ENCODE measurements around the gene MEA1.

MEA1 gene

GRCh38 chr6:43040542-43041257 is 27.0 kb upstream of the MEA1 start:
- no peak for DNase-seq (ENCODE audit: low read depth, low spot score)
- H3K27ac ChIP-seq, result no peak overlapping the region

GRCh38 chr6:43038727-43039126 is 25.0 kb upstream of the MEA1 start:
- no peak for DNase-seq (ENCODE audit: low read depth, low spot score)

GRCh38 chr6:43037706-43038105 is 24.0 kb upstream of the MEA1 start:
- DNase-seq (ENCODE audit: low read depth, low spot score), result no peak
- no peak overlapping the region for H3K27ac ChIP-seq

More at GRCh38 chr6:43038727-43039126, 25.0 kb upstream of the MEA1 start:
- no peak overlapping the region for H3K27ac ChIP-seq

GRCh38 chr6:43037197-43037596 is 23.5 kb upstream of the MEA1 start:
- no peak overlapping the region for H3K27ac ChIP-seq
- DNase-seq (ENCODE audit: low read depth, low spot score), result no peak

GRCh38 chr6:43036712-43037111 is 23.0 kb upstream of the MEA1 start:
- no peak for DNase-seq (ENCODE audit: low read depth, low spot score)
- no peak overlapping the region for H3K27ac ChIP-seq

GRCh38 chr6:43035495-43036194 is 21.9 kb upstream of the MEA1 start:
- H3K27ac ChIP-seq, result no peak overlapping the region

GRCh38 chr6:43034190-43034525 is 20.4 kb upstream of the MEA1 start:
- no peak overlapping the region for H3K27ac ChIP-seq
- DNase-seq (ENCODE audit: low read depth, low spot score), result no peak

More at GRCh38 chr6:43035495-43036194, 21.9 kb upstream of the MEA1 start:
- no peak for DNase-seq (ENCODE audit: low read depth, low spot score)

GRCh38 chr6:43033496-43034189 is 19.9 kb upstream of the MEA1 start:
- H3K27ac ChIP-seq, result no peak overlapping the region
- DNase-seq (ENCODE audit: low read depth, low spot score), result no peak

- DNase-seq (ENCODE audit: low read depth, low spot score), result no peak
- H3K27ac ChIP-seq, result no peak overlapping the region
Measured at GRCh38 chr6:43032326-43032725, 18.6 kb upstream of the MEA1 start.

- no peak for DNase-seq (ENCODE audit: low read depth, low spot score)
- H3K27ac ChIP-seq, result no peak overlapping the region
Measured at GRCh38 chr6:43029120-43029519, 15.4 kb upstream of the MEA1 start.

- H3K27ac ChIP-seq, result no peak overlapping the region
- no peak for DNase-seq (ENCODE audit: low read depth, low spot score)
Measured at GRCh38 chr6:43026365-43026764, 12.6 kb upstream of the MEA1 start.

- no peak for DNase-seq (ENCODE audit: low read depth, low spot score)
- H3K27ac ChIP-seq, result no peak overlapping the region
Measured at GRCh38 chr6:43024436-43024835, 10.7 kb upstream of the MEA1 start.

GRCh38 chr6:43021270-43022047 is 7.7 kb upstream of the MEA1 start, which contains the start of gene RRP36:
RRP36 (plus strand) TSS chr6:43021623; CDS start chr6:43021655, 32 bp downstream.
- H3K27ac ChIP-seq, result peak within 1 kb of the TSS; percentile 73
- no peak for DNase-seq (ENCODE audit: low read depth, low spot score)

- DNase-seq (ENCODE audit: low read depth, low spot score), result no peak
Measured at GRCh38 chr6:43020847-43021246, 7.1 kb upstream of the MEA1 start.

GRCh38 chr6:43020052-43020705 is 6.4 kb upstream of the MEA1 start:
- H3K27ac ChIP-seq, result no peak overlapping the region
- DNase-seq (ENCODE audit: low read depth, low spot score), result no peak

More at GRCh38 chr6:43020847-43021246, 7.1 kb upstream of the MEA1 start:
- H3K27ac ChIP-seq, result peak overlapping the region; percentile 73

GRCh38 chr6:43019152-43019551 is 5.4 kb upstream of the MEA1 start:
- no peak for DNase-seq (ENCODE audit: low read depth, low spot score)
- no peak overlapping the region for H3K27ac ChIP-seq

- no peak overlapping the region for H3K27ac ChIP-seq
- DNase-seq (ENCODE audit: low read depth, low spot score), result no peak
Measured at GRCh38 chr6:43016943-43017334, 3.2 kb upstream of the MEA1 start.

GRCh38 chr6:43016176-43016942 is 2.6 kb upstream of the MEA1 start:
- no peak overlapping the region for H3K27ac ChIP-seq
- no peak for DNase-seq (ENCODE audit: low read depth, low spot score)

GRCh38 chr6:43014434-43014909 is 726 bp upstream of the MEA1 start:
- DNase-seq (ENCODE audit: low read depth, low spot score), result no peak

More at GRCh38 chr6:43014434-43014909, 726 bp upstream of the MEA1 start:
- no peak overlapping the region for H3K27ac ChIP-seq
